Stimulated activated CD8-positive, alpha-beta memory T cell treated with anti-CD3 and anti-CD28 coated beads, Interleukin-15, amount 100 ng/mL, for 4 hours (primary cell): ENCODE results near the gene BANK1.

ENCODE experiments used
- DNase-seq, 2 donors: peaks; one replicate each; pipeline ENCODE4 v3.0.0-alpha.2; 2020; ENCODE audit warnings: low read depth in 2 of 2

The BANK1 gene

DNA sequence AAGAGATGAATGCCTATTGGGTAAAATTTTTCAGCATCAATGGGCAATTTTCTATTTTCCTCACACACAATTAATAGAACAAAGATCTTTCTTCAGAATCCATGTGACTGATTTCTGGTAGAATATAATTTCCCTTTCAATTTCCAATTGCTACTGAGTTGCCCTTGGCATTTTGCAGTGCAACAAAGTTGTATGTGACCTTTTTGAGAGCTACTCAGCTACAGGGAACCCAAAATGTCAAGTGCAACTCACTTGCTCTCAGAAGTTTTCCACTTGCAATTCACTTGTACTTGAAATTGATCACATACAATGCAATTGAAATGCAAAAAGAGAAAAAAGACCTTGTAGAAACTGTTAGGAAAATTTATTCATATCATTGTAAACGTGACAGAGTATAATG is 245.5 kb downstream of the BANK1 start:
- DNase-seq = no peak

DNA sequence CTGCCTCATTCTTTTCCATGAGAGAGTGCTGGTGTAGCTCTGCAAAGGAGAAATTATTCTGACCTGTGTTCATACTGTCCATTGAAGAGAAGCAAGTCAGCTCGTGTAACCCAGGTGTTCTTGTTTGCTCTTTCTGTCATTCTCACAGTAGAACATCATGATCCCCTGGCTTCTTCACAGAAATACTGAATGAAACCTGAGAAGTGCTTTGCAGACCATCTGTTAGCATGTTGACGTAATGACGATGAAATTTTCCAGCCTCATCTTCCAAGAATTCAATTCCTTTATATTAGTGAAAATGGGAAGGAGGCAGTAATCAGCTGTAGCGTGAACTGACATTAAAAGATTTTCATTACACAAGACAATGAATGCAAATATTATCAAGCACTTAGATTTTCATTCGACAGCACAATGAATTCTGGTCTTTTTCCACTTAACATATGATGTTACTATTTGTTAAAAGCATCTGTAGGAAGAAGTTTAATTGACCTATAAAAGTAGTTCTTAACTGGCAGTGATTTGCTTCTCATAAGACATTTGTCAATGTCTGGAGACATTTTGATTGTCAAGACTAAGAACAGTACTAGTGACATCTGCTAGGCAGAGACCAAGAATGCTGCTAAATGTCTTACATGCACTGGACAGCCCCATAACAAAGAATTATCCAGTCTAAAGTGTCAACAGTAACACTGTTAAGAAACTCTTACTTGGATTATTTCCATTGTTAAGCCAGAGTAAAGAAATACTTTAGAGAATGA is 246.3 kb downstream of the BANK1 start:
- no peak for DNase-seq

DNA sequence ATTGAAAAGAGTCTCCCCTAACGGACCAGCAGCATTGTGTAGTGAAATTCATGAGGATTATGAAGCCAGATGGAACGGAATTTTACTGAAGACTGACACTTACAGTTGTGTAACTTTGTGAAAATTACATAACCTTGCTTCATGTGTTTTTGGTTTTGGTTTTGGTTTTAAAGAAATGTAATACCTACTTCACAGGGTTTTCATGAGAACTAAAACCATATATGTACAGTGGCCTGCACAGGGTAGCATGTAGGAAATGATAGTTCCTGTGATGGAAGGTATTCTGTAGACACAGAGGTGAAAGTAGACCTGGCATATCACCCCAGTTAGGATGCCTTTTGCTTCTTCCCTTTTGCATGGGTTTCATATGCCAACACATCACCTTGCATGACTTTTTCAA is 247.0 kb downstream of the BANK1 start:
- DNase-seq = no peak

DNA sequence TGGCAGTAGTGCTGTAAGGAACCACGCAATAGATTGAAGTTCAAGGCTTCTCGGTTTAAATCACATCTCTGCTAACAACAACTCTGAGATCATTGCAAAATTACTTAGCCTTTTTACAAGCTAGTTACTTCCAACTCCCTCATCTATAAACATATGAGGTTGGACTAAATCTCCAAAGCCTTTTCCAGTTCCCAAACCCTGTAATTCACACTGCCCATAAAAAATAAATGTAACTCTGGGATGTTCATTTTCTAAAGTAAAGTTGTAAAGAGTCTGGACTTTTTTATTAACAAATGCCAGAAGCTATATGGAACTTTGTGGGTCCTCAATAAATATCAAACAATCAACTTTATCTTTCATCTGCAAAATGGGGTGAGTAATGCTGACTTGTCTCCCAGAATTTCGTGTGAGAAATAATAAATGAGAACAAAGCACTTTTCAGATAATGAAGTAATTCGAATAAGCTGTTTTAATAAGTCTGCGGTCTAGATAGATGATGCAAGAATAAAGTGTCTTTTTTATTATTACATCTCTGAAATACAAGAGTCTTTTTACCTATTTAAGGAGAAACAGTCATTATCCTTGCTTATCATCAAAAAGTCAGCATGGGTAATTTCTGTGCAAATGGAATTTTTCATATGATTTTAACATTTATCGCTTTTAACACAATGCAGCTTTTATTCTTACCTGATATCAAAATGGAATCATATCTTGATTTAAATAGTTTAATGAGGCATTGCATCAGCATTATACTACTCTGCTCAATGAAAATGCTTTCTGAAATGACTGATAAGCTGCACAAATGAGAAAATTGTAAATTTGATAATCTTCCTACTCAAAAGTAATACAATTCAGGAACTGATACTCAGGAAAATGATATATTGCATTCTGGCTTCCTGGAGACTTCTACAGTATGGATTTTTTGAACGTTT is 252.6 kb downstream of the BANK1 start:
- no peak for DNase-seq

DNA sequence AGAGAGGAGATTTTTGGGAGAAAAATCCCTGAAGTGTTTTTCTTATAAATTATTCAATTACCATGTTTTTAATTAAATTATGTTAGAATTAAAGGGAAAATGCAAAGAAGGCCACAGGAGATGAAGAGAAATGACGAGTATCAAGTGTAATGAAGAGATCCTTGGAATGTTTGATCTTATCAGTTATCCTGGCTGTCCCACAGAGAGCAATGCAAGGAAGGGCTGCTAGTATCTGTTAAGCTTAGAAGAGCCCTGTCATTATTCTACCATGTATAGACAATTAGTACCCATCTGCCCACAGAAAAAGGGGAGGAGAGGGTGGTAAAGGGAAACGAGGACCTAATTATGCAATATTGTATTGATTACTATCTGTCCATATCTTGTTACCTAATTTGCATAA is 257.1 kb downstream of the BANK1 start:
- DNase-seq = no peak

DNA sequence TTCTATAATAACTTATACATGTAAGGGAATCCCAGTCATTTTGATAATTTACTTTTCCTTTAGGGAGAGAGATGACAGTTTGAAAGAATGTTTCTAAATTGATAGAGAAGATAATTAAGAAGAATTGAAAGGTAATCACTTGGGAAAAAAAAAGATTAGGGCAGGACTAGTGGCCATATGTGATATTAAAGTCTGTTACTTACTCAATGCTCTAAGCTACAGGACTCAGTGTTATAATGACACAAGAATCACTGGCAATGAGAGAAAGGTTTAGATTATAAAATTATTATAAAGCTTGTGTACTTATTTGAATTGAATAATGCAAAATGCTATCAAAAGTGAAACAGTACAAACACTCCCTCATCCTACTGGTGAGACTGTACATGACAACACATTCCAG is 265.3 kb downstream of the BANK1 start:
- no peak for DNase-seq

DNA sequence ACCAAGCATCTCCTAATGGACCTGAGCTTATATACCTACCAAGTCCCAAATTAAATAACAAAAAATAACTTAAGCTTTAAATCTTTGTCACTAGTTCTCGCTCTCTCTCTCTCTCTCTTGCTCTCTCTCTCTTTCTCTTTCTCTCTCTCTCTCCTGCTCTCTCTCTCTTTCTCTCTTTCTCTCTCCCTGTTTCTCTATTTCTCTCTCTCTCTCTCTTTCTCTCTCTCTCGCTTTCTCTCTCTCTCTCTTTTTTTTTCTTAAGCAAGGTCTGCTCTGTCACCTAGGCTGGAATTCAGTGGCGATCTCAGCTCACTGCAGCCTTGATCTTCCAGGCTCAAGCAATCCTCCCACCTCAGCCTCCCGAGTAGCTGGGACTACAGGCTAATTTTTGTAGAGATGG is 266.6 kb downstream of the BANK1 start:
- no peak for DNase-seq

DNA sequence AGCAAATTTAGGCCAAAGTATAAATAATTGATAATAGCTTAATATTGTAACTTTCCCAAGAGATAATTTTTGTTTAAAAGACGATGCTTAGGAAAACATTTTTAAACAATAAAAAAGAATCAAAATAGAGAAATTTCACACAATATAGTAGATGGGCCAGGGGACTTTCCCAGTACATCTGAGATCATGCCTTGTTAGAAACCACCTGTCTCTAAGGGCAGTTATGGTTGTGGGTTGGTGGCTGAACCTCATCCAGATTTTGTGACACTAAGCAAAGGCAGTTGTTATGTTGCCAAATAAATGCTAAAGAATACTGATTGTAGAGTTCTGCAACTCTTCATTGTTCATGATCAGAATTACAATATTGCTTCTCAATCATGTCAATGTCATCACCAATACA is 270.6 kb downstream of the BANK1 start:
- no peak for DNase-seq

DNA sequence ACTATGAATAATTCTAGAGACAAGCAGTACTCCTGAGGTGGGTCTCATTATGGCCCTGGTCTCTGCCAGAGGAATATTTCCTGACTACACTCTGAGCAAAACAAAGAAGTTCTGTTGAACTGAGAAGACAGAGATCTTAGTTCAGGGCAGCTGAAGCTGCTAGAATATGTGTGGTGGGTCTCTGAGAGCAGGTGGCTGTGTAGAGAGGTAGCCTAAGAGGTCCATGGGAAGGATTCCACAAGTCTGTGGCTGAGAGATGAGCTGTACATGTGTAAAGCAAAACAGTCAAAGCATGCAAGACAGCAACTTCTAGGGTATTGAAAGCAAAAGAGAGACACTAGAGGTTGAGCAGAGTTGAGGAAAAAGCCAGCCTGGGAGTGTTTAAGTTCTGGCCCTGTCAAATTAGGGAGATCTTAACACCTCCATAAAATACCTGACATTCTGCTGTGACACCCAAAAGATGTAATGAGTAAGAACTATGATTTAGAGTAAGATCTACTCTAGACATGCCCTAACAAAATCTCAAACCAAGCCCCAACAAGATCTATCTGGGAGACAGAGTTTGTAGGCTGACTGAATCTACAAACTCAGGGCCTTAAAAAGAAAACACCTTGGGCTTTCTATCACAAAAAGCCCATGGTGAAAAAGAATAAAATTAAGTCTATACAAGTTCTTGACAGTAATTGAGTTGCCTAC is 274.4 kb downstream of the BANK1 start:
- DNase-seq = no peak

DNA sequence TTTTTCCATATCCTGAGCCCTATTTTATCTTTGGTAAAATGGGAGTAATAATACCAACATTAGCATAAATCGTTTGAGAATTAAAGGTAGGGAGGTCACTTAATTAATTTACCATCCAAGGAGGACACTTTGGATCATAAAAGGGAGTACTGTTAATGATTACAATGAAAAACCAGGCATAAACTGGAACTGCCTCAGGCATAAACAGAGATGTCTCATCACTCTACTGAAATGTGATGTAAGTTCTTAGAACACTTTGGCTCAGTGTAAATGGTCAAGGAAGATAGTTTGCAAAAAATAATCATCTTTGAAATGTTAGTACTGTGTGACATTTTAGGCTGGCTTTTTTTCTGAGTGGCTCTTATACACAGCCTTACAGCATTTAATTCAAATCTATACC is 286.1 kb downstream of the BANK1 start:
- no peak for DNase-seq

DNA sequence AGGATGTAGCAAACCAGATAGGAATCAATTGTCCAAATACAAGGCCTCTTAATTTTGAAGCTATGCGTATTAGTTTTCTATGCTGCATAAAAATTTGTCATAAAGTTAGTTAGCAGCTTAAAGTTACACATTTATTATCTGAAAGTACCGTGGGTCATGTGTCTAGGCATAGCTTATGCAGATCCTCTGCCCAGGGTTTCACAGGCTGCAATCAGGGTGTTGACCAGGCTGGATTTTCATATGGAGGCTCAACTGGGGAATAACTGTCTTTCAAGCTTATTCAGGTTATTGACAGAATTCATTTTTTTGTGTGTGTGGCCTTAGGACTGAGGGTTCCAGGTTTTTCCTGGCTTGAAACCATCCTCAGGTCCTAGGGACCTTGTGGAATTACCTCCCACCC is 289.7 kb downstream of the BANK1 start:
- DNase-seq = no peak

DNA sequence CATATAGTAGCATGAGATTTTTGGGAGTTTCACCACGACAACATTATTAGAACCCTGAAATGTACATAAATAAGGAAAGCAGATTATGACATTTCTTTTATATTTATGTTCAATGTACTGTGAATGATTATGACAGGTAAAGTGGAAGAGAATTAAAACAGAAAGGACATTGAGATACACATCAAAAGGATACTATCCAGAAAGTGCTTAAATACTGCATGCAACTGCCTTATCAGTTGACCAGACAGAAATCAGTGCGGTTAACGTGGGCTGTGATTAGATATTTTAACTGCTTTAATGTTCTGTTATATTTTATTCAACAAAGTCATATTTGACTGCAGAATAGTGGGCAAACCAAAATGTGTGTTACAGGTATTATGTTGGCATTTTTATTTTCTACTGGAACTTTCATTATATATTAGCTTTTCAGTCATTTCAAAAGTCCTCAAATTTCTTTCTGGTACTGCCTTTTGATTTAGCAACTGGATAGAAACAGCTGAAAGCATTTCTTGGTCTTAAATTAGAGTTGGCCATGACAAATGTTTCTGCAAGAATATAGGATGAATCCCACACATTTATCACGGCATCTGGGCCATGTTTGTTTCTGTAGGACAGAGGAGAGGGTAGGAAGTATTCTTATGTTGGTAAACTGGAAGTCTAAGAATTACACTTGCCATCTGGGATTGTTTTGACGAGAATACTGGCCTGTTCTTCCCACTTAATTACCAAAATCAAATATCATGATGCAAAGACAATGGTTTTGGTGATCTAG is 299.5 kb downstream of the BANK1 start:
- DNase-seq = no peak

DNA sequence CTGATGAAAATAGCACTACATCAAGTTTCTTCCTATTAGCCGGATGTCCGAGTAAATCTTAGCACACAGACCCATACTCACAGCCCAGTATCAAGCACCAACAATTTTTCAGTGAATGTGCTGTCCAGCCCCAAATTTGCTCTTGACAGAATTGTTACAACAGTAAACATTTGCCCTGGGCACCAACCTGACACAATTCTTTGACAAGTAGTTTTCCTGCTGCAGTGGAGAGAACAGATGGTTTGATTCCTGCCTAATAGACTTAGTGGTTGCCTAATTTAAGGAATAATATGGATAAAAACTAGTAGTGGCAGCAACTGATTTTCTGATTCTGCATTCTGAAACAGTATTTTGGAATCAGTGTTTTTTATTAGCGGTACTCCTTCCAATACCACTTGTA is 301.1 kb downstream of the BANK1 start:
- DNase-seq = no peak

DNA sequence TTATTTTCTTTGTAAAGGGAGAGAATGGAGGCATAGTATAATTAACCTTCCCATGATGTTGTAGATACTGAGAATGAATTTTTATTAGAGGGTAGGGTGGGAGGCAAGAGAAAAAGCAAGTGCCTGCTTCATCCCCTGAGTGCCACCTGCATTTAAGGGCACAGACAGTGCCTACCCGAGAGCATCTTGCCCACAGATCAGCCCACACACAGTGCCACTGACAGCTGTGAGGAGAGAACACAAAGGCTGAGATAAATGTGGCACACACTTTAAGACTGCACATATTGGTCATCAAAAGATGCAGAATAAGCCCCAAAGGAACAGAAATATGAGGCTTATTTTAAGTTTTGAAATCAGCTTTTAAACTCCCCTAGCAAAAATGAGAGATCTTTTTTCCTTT is 304.0 kb downstream of the BANK1 start:
- no peak for DNase-seq

DNA sequence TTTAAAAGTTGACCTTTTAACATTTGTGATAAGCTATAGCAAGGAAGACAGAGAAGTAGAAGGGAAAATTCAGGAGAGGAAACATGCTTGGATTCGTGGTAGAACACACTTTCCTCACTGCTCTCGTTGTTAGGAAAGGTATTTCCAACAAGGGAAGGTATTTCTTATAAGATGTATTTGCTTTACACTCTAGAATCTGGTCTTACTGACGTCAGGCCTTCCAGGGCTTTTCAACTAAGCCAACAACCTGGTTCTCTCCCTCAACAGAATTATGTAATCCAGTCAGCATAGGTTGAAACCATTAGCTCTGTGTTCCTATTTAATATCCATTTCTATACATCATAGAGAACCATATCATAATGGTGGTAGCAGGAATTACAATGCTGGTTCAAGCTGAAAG is 312.8 kb downstream of the BANK1 start:
- no peak for DNase-seq

DNA sequence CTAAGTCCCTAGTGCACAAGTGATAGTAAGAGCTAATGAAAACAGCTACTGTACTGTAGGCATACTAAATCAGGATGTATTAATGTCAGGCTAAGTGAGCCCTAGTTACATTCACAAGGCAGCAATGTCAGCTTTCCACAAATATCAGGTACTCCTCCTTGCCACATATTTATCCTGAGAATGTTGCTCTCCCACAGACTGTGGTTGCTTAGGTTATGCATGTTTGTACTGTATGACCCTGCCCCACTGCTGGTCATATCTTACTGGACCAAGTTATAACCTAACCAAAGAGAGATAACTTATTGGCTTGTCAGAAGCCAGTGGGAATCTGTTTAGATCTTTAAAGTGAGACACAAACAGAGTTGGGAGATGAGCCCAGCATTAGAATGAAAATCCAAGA is 313.7 kb downstream of the BANK1 start:
- no peak for DNase-seq

DNA sequence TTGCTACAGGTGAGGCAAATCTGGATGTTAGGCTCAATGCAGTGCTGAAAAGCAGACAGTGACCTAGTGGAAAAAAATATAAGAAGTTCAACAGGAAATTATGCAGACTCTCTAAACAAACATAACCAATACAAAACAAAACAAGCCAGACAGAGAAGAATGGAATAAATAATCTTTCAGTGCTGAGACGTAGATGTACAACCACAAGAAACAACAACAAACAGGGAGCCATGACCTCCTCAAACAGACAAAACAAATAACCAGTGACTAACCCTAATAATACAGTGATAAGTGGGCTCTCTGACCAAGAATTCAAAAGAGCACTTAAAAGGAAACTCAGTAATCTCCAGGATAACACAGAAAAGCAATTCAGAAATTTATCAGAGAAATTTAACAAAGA is 315.5 kb downstream of the BANK1 start:
- no peak for DNase-seq

DNA sequence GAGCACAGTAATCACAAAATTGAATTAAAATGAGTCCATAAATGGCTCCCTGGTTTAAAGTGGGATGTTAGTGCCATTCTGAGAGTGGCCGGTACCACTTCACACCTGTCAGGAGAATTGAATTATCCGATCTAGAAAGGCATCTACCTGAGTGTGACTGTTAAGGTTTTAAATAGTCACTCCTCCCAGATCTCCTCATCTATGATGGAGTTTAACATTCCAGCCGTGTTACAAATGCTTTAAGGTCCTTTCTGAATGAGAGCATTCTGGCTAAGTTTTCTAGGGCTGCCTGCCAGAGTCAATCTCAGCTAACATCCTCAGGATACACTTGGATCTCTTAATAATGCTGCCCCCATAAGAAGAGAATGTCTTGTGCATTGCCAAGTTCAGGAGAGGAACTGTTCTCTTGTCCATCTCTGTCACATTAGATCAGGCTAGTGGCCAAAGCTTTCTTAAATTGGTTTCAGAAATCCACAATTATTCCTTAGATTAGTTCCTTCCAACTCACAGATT is 323.6 kb downstream of the BANK1 start:
- no peak for DNase-seq

DNA sequence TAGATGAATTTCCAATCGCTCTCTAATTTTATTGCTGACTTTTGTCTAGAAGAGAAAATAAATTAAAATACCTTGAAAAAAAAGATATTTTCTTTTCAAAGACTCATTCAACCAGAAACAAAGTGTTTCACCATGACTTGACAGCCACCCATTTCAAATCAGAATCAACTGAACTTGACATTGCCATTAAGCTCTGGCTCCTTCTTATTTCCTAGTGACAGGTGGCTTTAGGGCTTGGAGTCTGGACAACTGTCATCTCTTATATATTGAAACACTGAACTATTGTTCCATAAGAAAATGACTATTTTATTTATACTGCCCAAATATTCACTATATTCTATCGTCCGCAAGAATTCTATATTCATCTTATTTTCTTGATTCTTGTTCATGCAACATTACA is 325.6 kb downstream of the BANK1 start:
- DNase-seq = no peak

DNA sequence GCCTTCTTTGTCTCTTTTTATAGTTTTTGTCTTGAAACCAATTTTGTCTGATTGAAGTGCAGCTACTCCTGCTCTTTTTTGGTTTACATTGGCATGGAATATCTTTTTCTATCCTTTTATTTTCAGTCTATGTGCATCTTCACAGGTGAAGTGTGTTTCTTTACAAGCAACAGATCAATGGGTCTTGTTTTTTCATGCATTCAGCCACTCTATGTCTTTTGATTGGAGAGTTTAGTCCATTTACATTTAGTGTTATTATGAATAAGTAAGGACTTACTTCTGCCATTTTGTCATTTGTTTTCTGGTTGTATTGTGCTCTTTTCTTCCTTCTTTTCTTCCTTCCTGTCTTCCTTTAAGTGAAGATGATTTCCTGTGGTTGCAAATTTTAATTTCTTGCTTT is 330.3 kb downstream of the BANK1 start:
- DNase-seq = no peak
